ENCODE measurements around the gene RBM33.

DNA sequence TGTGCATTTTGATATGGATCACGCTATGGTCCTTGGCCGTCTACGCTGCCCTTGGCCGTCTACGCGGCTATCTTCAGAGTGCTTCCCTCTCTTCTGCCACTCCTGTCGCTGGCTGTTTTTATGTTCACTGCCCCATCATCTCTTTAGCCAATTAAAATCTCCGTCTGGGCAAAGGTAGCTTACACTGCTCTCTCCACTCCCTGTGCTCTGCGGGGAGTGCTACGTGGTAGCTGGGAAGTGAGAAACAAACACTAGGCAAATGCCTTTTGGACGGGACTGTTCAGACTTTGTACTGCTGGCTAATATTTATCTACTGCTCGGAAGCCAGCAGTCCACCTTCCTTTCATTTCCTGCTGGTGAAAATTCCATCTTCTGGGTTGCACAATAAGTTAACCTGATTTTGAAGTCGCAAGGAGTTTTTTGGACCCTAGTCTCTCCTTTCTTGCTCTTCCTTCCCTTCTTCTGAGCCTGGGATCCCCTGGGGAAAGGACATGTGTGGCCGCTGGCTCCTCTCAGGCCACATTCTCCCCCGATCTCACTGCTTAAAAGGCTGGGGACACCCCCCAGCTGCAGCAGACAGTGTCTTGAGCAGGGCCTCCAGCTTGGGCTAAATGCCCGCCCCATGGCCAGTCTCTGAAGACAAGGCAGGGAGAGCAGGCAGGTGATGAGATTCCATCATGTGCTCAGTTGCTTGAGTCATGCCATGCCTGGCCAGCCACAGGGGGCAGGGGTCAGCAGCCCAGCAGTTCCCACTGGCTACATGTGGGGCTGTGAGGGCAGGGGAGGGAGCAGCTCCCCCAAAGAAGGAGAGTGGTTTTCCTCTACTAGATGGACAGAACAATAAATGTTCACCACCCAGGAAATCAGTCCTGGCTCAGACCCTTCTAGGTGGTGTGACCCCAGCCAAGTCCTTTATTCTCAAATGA lies 25.5 kb upstream of the RBM33 start:
- TF ChIP-seq FOXK2 (IDR thresholded peaks at IDR 0.05) (no peak), ARNT (IDR thresholded peaks at IDR 0.05) (no peak), FOXM1 (IDR thresholded peaks at IDR 0.05; ENCODE audit: borderline replicate concordance) (no peak), BHLHE40 (IDR thresholded peaks at IDR 0.05; ENCODE audit: borderline replicate concordance) (no peak), TARDBP (IDR thresholded peaks at IDR 0.05) (no peak), LEF1 (IDR thresholded peaks at IDR 0.05; ENCODE audit: borderline replicate concordance) (no peak), NFRKB (IDR thresholded peaks at IDR 0.05) (no peak)
- TF ChIP-seq, protein P1, sequence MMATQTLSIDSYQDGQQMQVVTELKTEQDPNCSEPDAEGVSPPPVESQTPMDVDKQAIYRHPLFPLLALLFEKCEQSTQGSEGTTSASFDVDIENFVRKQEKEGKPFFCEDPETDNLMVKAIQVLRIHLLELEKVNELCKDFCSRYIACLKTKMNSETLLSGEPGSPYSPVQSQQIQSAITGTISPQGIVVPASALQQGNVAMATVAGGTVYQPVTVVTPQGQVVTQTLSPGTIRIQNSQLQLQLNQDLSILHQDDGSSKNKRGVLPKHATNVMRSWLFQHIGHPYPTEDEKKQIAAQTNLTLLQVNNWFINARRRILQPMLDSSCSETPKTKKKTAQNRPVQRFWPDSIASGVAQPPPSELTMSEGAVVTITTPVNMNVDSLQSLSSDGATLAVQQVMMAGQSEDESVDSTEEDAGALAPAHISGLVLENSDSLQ (IDR thresholded peaks at IDR 0.05): no peak
